GM10248 (cell line): Measurements from ENCODE around the gene C10orf90.

Experiments used
- CTCF ChIA-PET: fragments of 300-600 bp; sonication (Branson Sonifier 250); formaldehyde crosslinking; extraction: SDS; loops from one replicate; lab custom pipeline; 2021; ENCODE audit warnings: antibody characterized with exemption; lab: Yijun Ruan, JAX
- POLR2A ChIA-PET: fragments of 350-650 bp; sonication (Branson Sonifier 250); formaldehyde crosslinking; extraction: SDS; loops from one replicate; lab custom pipeline; 2020; ENCODE audit warnings: antibody characterized with exemption; lab: Yijun Ruan, JAX
- DNase-seq: peaks from one replicate; pipeline ENCODE4 v3.0.0; 2012; ENCODE audit errors: extremely low spot score
- CTCF ChIP-seq: IDR thresholded peaks from 2 replicates; pipeline ENCODE4 v1.5.1; 2012; ENCODE audit warnings: mild to moderate bottlenecking, low read depth; ENCODE audit errors: extremely low read depth, missing control alignments, control extremely low read depth

C10orf90 gene

GRCh38 chr10:126568809-126569385 is 101.6 kb downstream of the C10orf90 start:
- no peak for DNase-seq
- ChIA-PET CTCF (no interaction called here), POLR2A (no interaction called here)
- no peak for TF ChIP-seq CTCF

GRCh38 chr10:126565871-126566270 is 104.6 kb downstream of the C10orf90 start:
- no peak for TF ChIP-seq CTCF
- ChIA-PET CTCF (interaction anchor here (1.4 kb wide), 1 partner anchor 14 kb away, joined by 3 read pairs; no protein-coding TSS in a partner anchor), POLR2A (no interaction called here)
- no peak for DNase-seq

- TF ChIP-seq CTCF, result no peak
- ChIA-PET POLR2A (no interaction called here), CTCF (interaction anchor here (1.4 kb wide), 1 partner anchor 14 kb away, joined by 3 read pairs; no protein-coding TSS in a partner anchor)
- DNase-seq, result no peak
Measured at GRCh38 chr10:126565441-126565840, 105.1 kb downstream of the C10orf90 start.

GRCh38 chr10:126564326-126564888 is 106.1 kb downstream of the C10orf90 start:
- no peak for DNase-seq
- CTCF ChIA-PET, result no interaction called here
- no peak for TF ChIP-seq CTCF
- POLR2A ChIA-PET, result no interaction called here

- ChIA-PET CTCF (no interaction called here), POLR2A (no interaction called here)
- no peak for DNase-seq
- no peak for TF ChIP-seq CTCF
Measured at GRCh38 chr10:126563361-126563760, 107.1 kb downstream of the C10orf90 start.

- ChIA-PET POLR2A (no interaction called here), CTCF (no interaction called here)
- no peak for TF ChIP-seq CTCF
- no peak for DNase-seq
Measured at GRCh38 chr10:126561921-126562680, 108.4 kb downstream of the C10orf90 start.
